Retina (tissue), 1 donor: ENCODE data around the gene PBX4.

Experiments used
- DNase-seq: peaks from one replicate; pipeline ENCODE4 v3.0.0-alpha.2; 2016

The PBX4 gene

GRCh38 chr19:19537075-19538048 is 81.1 kb downstream of the PBX4 start:
- DNase-seq, result peak; percentile 47

GRCh38 chr19:19535311-19536191 is 82.9 kb downstream of the PBX4 start:
- DNase-seq, result no peak

GRCh38 chr19:19534556-19535265 is 83.8 kb downstream of the PBX4 start:
- no peak for DNase-seq

- DNase-seq, result peak; percentile 28
These were observed 84.6 kb downstream of the PBX4 start for GRCh38 chr19:19533841-19534240.

GRCh38 chr19:19532806-19533701 is 85.4 kb downstream of the PBX4 start:
- DNase-seq, result no peak

GRCh38 chr19:19531951-19532805 is 86.3 kb downstream of the PBX4 start:
- DNase-seq, result peak; percentile 91

GRCh38 chr19:19530889-19531288 is 87.6 kb downstream of the PBX4 start:
- DNase-seq, result no peak

- DNase-seq, result no peak
These were observed 88.1 kb downstream of the PBX4 start for GRCh38 chr19:19530423-19530804.

- no peak for DNase-seq
These were observed 88.6 kb downstream of the PBX4 start for GRCh38 chr19:19529783-19530422.

GRCh38 chr19:19528721-19529490 is 89.6 kb downstream of the PBX4 start, which contains the start of gene YJEFN3:
TSS of gene YJEFN3 (plus strand) at chr19:19528911. CDS start at chr19:19528933, 22 bp downstream.
- DNase-seq, result peak; percentile 75

- no peak for DNase-seq
These were observed 90.5 kb downstream of the PBX4 start for GRCh38 chr19:19527674-19528625.

- DNase-seq, result no peak
These were observed 91.2 kb downstream of the PBX4 start for GRCh38 chr19:19527371-19527656.

GRCh38 chr19:19526581-19527370 is 91.7 kb downstream of the PBX4 start:
- DNase-seq, result no peak

GRCh38 chr19:19525611-19526380 is 92.7 kb downstream of the PBX4 start:
- DNase-seq, result no peak

- no peak for DNase-seq
These were observed 94.4 kb downstream of the PBX4 start for GRCh38 chr19:19524053-19524452.

- DNase-seq, result no peak
These were observed 95.3 kb downstream of the PBX4 start for GRCh38 chr19:19523177-19523576.

GRCh38 chr19:19520989-19521388 is 97.5 kb downstream of the PBX4 start:
- no peak for DNase-seq
